Right lobe of liver (tissue), 6 donors: ENCODE data around the gene S100A11. TPM values are rescaled to one million over a fixed set of nuclear protein-coding genes. Genes with fewer than 3 reads are reported as not detected.

ENCODE experiments used
- ATAC-seq, 4 donors: fragments of 200-7000 bp; cut with Tn5 transposase; one replicate each; pipeline ENCODE4 v1.9.1; 2020; ENCODE audit warnings: mild to moderate bottlenecking in 4 of 4, moderate library complexity in 4 of 4
- DNase-seq, 3 donors: peaks; one replicate each; pipeline ENCODE4 v3.0.0-alpha.2; 2020
- H3K27ac ChIP-seq, 3 donors: fragments of 200-600 bp; one replicate each; pipeline ENCODE4 v1.8.0; 2022
- H3K27me3 ChIP-seq, 2 donors: fragments of 200-600 bp; one replicate each; pipeline ENCODE4 v1.8.0; 2022
- H3K36me3 ChIP-seq, 4 donors: fragments of 200-600 bp; sonication (generic) in 1 of 4; one replicate each; pipeline versions ENCODE4 v1.5.1 to v1.8.0; 2017 to 2022; ENCODE audit warnings: control low read depth in 1 of 4
- H3K4me1 ChIP-seq, 4 donors: fragments of 200-600 bp; sonication (generic) in 1 of 4; one replicate each; pipeline versions ENCODE4 v1.5.1 to v1.8.0; 2017 to 2022; ENCODE audit warnings: control low read depth in 1 of 4
- H3K4me3 ChIP-seq, 3 donors: fragments of 200-600 bp; one replicate each; pipeline ENCODE4 v1.8.0; 2022
- H3K9me3 ChIP-seq, 4 donors: fragments of 200-600 bp; sonication (generic) in 1 of 4; one replicate each; pipeline versions ENCODE4 v1.5.1 to v1.8.0; 2017 to 2022; ENCODE audit warnings: control low read depth in 1 of 4
- CTCF ChIP-seq, 4 donors: fragments of 200-600 bp in 3 of 4; fragments of 450-650 bp in 1 of 4; IDR thresholded peaks; one replicate each; pipeline versions ENCODE4 v1.5.1 to v1.8.0; 2016 to 2022; ENCODE audit warnings: antibody characterized with exemption in 4 of 4, mild to moderate bottlenecking in 2 of 4
- POLR2A ChIP-seq: fragments of 450-650 bp; IDR thresholded peaks from one replicate; pipeline ENCODE4 v1.6.1; 2017; ENCODE audit warnings: antibody characterized with exemption, mild to moderate bottlenecking
- WGBS: methylation state at CpG from one replicate; pipeline ENCODE4 v1.1.6; 2018; ENCODE audit warnings: low coverage, low lambda C conversion rate; ENCODE audit not compliant: insufficient coverage; ENCODE audit errors: missing lambda C conversion rate; 5-methylcytosine and 5-hydroxymethylcytosine counted together
- intact Hi-C, 2 donors: fragments of 100-400 bp; cut with DNase I; formaldehyde crosslinking; loops; one replicate each; pipeline versions ENCODE4 v1.11.2 to v1.14.1; 2022
- total RNA-seq, 6 experiments: library from RNA; depleted of rRNA in 2 of 6; stranded (reverse); fragments of >200 nt in 2 of 6; fragmentation: NEBNext Ultra II Directional in 3 of 6; extraction: Animal tissue kit (Norgen Biotek cat#: 25700) in 3 of 6; gene quantifications; one replicate each; pipeline versions ENCODE4 v1.1.0 to v1.2.4, GENCODE V29; 2016 to 2023
- donor health status: DM: no; HTN: yes; CAD: no.
- donor health status: DM: no; HTN: no; CAD: no.
- donor health status: DM: no; HTN: no; CAD: no.
- donor health status: DM: no; HTN: yes; CAD: no.
- donor health status: DM: no; HTN: yes; CAD: no.

Gene S100A11
- total RNA-seq, 6 experiments from 2014 or later: 11.0 to 68.5 (median 25.3) TPM

GRCh38 chr1:152035539-152036266, 1.1 kb downstream of the S100A11 start:
- Histone ChIP-seq H3K4me3 (peak overlapping the region; percentile 27 to 51 (median 48)), H3K9me3 (no peaks in the 10 kb centered on the region), H3K36me3 (peaks cover 0 to 8% (median under 1%) of the 10 kb centered on the region in 4 donors), H3K27ac (peak overlapping the region; percentile 75 to 89 (median 82)), H3K27me3 (no peaks in the 10 kb centered on the region), H3K4me1 (peaks cover 0 to 16% (median 0%) of the 10 kb centered on the region in 4 donors)
- DNase-seq (no peak), ATAC-seq (no peak)
- WGBS: 25% methylated on average over 17 of the region's 17 CpGs
- no peak for TF ChIP-seq CTCF (IDR thresholded peaks at IDR 0.05)
- no peak for TF ChIP-seq POLR2A
- intact Hi-C loops: no loop called here

- TF ChIP-seq POLR2A: no peak
- peak; percentile 33 to 46 (median 40) for TF ChIP-seq CTCF (IDR thresholded peaks at IDR 0.05)
- 14% methylated on average over 8 of the region's 8 CpGs for WGBS
- ATAC-seq (peak; percentile 14 to 42 (median 20)), DNase-seq (no peak)
- Histone ChIP-seq H3K27me3 (no peaks in the 10 kb centered on the region), H3K4me1 (peaks cover 0 to 16% (median 0%) of the 10 kb centered on the region in 4 donors), H3K9me3 (no peaks in the 10 kb centered on the region), H3K27ac (peak overlapping the region; percentile 75 to 89 (median 82)), H3K4me3 (peak overlapping the region; percentile 27 to 51 (median 48)), H3K36me3 (peaks cover 0 to 8% (median under 1%) of the 10 kb centered on the region in 4 donors)
- intact Hi-C loops: no loop called here
Observed at GRCh38 chr1:152034654-152035538, 1.9 kb downstream of the S100A11 start.

GRCh38 chr1:152034324-152034653, 2.5 kb downstream of the S100A11 start:
- peaks cover 0 to 16% (median 0%) of the 10 kb centered on the region in 4 donors for H3K4me1 ChIP-seq
- WGBS: 56% methylated on average over 1 of the region's 1 CpG
- ATAC-seq (peak; percentile 9 to 34 (median 20)), DNase-seq (no peak)
- H3K9me3 ChIP-seq: no peaks in the 10 kb centered on the region
- peaks cover 0 to 8% (median under 1%) of the 10 kb centered on the region in 4 donors for H3K36me3 ChIP-seq
- no peaks in the 10 kb centered on the region for H3K27me3 ChIP-seq
- peak overlapping the region; percentile 5 to 51 (median 48) for H3K4me3 ChIP-seq
- no peak for TF ChIP-seq CTCF (IDR thresholded peaks at IDR 0.05)
- no peak for TF ChIP-seq POLR2A
- intact Hi-C loops: no loop called here
- peak overlapping the region in 2 of 3 donors; percentile 82 to 89 for H3K27ac ChIP-seq

- H3K36me3 ChIP-seq: peaks cover 0 to 8% (median under 1%) of the 10 kb centered on the region in 4 donors
- intact Hi-C loops: no loop called here
- no peak overlapping the region for H3K4me3 ChIP-seq
- WGBS: 80% methylated on average over 4 of the region's 4 CpGs
- ATAC-seq (no peak), DNase-seq (no peak)
- no peaks in the 10 kb centered on the region for H3K27me3 ChIP-seq
- peaks cover 0 to 2% (median 0%) of the 10 kb centered on the region in 4 donors for H3K4me1 ChIP-seq
- H3K9me3 ChIP-seq: no peaks in the 10 kb centered on the region
- H3K27ac ChIP-seq: no peak overlapping the region
- TF ChIP-seq POLR2A: no peak
- no peak for TF ChIP-seq CTCF (IDR thresholded peaks at IDR 0.05)
Observed at GRCh38 chr1:152029929-152030211, 6.9 kb downstream of the S100A11 start.
